PC-3 (cell line): ENCODE data around the gene HSPB6.

Experiments
- EZH2phosphoT487 ChIP-seq: fragments of 300-600 bp; sonication (generic); IDR thresholded peaks from 2 replicates; pipeline ENCODE4 v1.6.1; 2018; ENCODE audit warnings: mild to moderate bottlenecking, antibody characterized with exemption, low read length, borderline replicate concordance
- TF ChIP-seq, protein P1 (sequence below): fragments of 300-600 bp; sonication (generic); conservative IDR thresholded peaks from 2 replicates; pipeline ENCODE4 v1.5.1; 2017; ENCODE audit warnings: antibody characterized with exemption, low read depth, mild to moderate bottlenecking, low read length

- TF ChIP-seq EZH2phosphoT487 = no peak
- TF ChIP-seq, protein P1, sequence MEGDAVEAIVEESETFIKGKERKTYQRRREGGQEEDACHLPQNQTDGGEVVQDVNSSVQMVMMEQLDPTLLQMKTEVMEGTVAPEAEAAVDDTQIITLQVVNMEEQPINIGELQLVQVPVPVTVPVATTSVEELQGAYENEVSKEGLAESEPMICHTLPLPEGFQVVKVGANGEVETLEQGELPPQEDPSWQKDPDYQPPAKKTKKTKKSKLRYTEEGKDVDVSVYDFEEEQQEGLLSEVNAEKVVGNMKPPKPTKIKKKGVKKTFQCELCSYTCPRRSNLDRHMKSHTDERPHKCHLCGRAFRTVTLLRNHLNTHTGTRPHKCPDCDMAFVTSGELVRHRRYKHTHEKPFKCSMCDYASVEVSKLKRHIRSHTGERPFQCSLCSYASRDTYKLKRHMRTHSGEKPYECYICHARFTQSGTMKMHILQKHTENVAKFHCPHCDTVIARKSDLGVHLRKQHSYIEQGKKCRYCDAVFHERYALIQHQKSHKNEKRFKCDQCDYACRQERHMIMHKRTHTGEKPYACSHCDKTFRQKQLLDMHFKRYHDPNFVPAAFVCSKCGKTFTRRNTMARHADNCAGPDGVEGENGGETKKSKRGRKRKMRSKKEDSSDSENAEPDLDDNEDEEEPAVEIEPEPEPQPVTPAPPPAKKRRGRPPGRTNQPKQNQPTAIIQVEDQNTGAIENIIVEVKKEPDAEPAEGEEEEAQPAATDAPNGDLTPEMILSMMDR = no peak
These were observed 49.8 kb upstream of the HSPB6 start for GRCh38 chr19:35806597-35806996.
